Ascending aorta (tissue), 2 donors: ENCODE results near the gene PLXNA2. TPM values are rescaled to one million over a fixed set of nuclear protein-coding genes. Genes with fewer than 3 reads are reported as not detected.

Experiments
- DNase-seq, 2 donors: peaks; one replicate each; pipeline ENCODE4 v3.0.0-alpha.2; 2019; ENCODE audit warnings: low spot score in 2 of 2
- H3K27ac ChIP-seq, 2 donors: fragments of 200-600 bp; sonication (generic); one replicate each; pipeline ENCODE4 v1.5.1; 2016 to 2017; ENCODE audit warnings: mild to moderate bottlenecking in 1 of 2
- H3K27me3 ChIP-seq: fragments of 200-600 bp; sonication (generic); one replicate; pipeline ENCODE4 v1.5.1; 2017
- H3K36me3 ChIP-seq, 2 donors: fragments of 200-600 bp; sonication (generic); one replicate each; pipeline ENCODE4 v1.5.1; 2016
- H3K4me1 ChIP-seq, 2 donors: fragments of 200-600 bp; sonication (generic); one replicate each; pipeline ENCODE4 v1.5.1; 2016 to 2017; ENCODE audit warnings: mild to moderate bottlenecking in 1 of 2
- H3K4me3 ChIP-seq, 2 donors: fragments of 200-600 bp; sonication (generic); one replicate each; pipeline ENCODE4 v1.5.1; 2016 to 2017; ENCODE audit warnings: mild to moderate bottlenecking in 1 of 2
- H3K9me3 ChIP-seq, 2 donors: fragments of 200-600 bp; sonication (generic); one replicate each; pipeline ENCODE4 v1.5.1; 2016
- CTCF ChIP-seq, 3 experiments: fragments of 200-600 bp in 2 of 3; fragments of 450-650 bp in 1 of 3; sonication (generic) in 2 of 3; IDR thresholded peaks; one replicate each; pipeline ENCODE4 v1.5.1; 2016 to 2019; ENCODE audit warnings: antibody characterized with exemption in 3 of 3, mild to moderate bottlenecking in 1 of 3, moderate library complexity in 1 of 3
- intact Hi-C: fragments of 100-400 bp; cut with DNase I; formaldehyde crosslinking; loops from one replicate; pipeline ENCODE4 v1.15.1; 2023
- total RNA-seq: library from RNA; depleted of rRNA; stranded (reverse); fragments of >200 nt; gene quantifications from one replicate; pipeline ENCODE4 v1.1.0, GENCODE V29; 2016

Gene PLXNA2
- total RNA-seq, 1 donor from 2014 or later, result 33.0 TPM

- Histone ChIP-seq H3K36me3 (no peaks in the 10 kb centered on the region), H3K4me3 (no peak overlapping the region), H3K4me1 (peaks cover 0 to 11% of the 10 kb centered on the region in 2 donors), H3K9me3 (no peaks in the 10 kb centered on the region), H3K27me3 (no peaks in the 10 kb centered on the region), H3K27ac (no peak overlapping the region)
- no peak for TF ChIP-seq CTCF (IDR thresholded peaks at IDR 0.05)
- DNase-seq, result no peak
- intact Hi-C loops, result no loop called here
Measured at GRCh38 chr1:208169081-208169879, 74.9 kb downstream of the PLXNA2 start.

- no peak for TF ChIP-seq CTCF (IDR thresholded peaks at IDR 0.05)
- Histone ChIP-seq H3K27ac (no peak overlapping the region), H3K27me3 (no peaks in the 10 kb centered on the region), H3K36me3 (no peaks in the 10 kb centered on the region), H3K9me3 (no peaks in the 10 kb centered on the region), H3K4me1 (peaks cover 0 to 14% of the 10 kb centered on the region in 2 donors), H3K4me3 (no peak overlapping the region)
- intact Hi-C loops, result no loop called here
- no peak for DNase-seq
Measured at GRCh38 chr1:208167261-208167869, 76.8 kb downstream of the PLXNA2 start.

DNA sequence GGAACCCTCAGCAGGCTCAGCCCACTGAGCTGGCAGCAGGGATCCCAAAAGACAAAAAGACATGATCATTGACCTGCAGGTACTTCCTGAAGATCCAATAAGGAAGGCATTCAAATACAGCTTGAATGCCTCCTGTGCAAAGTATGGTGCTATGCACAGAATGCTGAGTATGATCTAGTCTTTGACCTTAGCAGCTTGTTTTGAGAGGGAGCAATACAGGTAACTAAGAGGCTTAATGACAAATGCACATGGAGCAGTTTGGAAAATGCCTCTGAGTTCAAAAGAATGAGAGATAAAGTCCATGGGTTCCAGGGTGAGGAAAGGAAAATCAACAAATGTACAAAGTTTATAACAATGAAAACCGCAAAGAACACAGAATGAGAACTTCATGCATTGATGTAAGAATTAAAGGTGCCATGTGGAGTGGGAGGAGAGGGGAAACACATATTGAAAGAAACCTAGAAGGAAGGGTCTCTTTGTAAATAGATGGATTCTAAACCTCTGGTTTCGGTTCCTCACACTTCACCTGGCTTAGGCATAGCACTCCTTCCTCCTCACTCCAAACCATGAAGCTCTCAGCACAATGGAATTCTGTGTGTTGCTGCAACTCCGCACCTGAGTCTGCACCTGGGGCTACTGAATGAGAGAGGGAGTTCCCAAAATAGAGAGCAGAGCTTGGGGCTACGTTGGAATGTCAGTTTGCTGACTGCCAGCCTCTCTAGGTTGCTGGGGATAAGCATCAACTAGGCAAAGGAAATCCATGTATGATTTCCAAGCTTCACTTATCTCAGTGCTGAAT is 77.6 kb downstream of the PLXNA2 start:
- Histone ChIP-seq H3K27ac (no peak overlapping the region), H3K9me3 (no peaks in the 10 kb centered on the region), H3K36me3 (no peaks in the 10 kb centered on the region), H3K27me3 (no peaks in the 10 kb centered on the region), H3K4me1 (peaks cover 0 to 19% of the 10 kb centered on the region in 2 donors), H3K4me3 (no peak overlapping the region)
- no peak for DNase-seq
- intact Hi-C loops, result no loop called here
- no peak for TF ChIP-seq CTCF (IDR thresholded peaks at IDR 0.05)

DNA sequence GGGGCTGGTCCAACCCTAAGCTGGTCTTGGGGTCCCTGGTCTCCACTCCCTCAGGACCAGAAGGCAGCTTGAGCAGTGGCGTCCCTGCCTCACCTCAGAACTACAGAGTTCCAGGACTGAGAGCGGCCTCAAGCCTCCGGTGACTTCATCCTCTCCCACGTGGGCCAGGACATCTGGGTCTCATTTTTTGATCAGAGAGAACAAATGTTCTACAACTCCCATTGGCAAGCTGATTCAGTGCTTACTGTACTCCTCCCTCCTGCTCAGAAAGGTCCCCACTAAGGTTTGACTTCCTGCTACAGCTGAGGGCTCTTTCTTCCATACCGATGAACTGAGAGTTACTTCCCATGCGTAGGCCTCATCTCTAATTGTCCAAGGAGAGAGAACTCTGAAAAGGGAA is 78.5 kb downstream of the PLXNA2 start:
- no peaks in the 10 kb centered on the region for H3K36me3 ChIP-seq
- intact Hi-C loops, result no loop called here
- H3K27ac ChIP-seq, result no peak overlapping the region
- peaks cover 0 to 23% of the 10 kb centered on the region in 2 donors for H3K4me1 ChIP-seq
- no peak for DNase-seq
- no peak overlapping the region for H3K4me3 ChIP-seq
- no peaks in the 10 kb centered on the region for H3K9me3 ChIP-seq
- TF ChIP-seq CTCF (IDR thresholded peaks at IDR 0.05), result no peak
- no peaks in the 10 kb centered on the region for H3K27me3 ChIP-seq

DNA sequence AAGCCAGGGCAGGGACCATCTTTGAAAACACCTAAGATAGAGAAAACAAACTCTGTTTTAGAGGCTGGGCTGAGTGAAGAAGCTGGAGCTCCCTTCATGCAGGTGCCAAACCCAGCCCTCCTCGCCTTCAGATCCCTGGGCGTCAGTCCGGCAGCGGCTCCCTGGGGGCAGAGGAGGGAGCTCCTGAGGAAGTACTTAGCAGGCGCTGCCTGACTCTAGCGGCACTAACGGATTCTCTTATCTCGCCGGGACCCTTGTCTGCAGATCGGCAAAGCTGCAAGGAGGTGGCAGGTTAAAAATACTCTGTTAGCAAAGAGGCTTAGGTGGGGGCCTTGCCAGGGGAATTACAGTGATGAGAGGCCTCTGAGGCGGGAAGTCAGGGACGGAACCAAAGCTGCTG is 79.6 kb downstream of the PLXNA2 start:
- intact Hi-C loops, result no loop called here
- TF ChIP-seq CTCF (IDR thresholded peaks at IDR 0.05), result no peak
- H3K27ac ChIP-seq, result no peak overlapping the region
- no peaks in the 10 kb centered on the region for H3K36me3 ChIP-seq
- H3K9me3 ChIP-seq, result no peaks in the 10 kb centered on the region
- no peak overlapping the region for H3K4me3 ChIP-seq
- DNase-seq, result no peak
- H3K27me3 ChIP-seq, result no peaks in the 10 kb centered on the region
- H3K4me1 ChIP-seq, result peaks cover 1 to 25% of the 10 kb centered on the region in 2 donors
